GM19324 (cell line): ENCODE data around the gene AKNA.

ENCODE experiments used
- ATAC-seq: cut with Tn5 transposase; IDR thresholded peaks from one replicate; pipeline ENCODE4 v1.9.1; 2021; ENCODE audit warnings: mild to moderate bottlenecking, moderate library complexity; ENCODE audit not compliant: unreplicated experiment, low FRiP score

The AKNA gene

DNA sequence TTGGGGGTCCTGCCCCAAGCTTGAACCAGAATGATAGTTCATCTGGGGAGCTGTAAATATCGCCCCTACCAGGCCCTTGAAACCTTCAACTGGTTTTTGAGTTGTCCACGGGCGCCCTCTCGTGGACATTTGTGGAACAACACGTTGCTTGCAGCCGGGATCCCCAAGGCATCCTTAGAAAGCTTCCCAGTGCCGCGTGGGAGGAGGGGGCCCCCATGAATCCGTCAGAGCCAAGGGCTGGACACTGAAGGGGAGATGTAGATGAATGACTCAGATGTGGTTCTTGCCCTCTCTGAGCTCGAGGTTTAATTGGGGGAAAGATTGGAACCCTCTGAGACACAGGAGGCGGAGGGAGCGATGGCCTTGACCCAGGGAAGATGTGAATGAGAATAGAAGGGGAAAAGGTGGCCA lies 96.7 kb downstream of the AKNA start:
- no peak for ATAC-seq

- no peak for ATAC-seq
These were observed 97.2 kb downstream of the AKNA start for GRCh38 chr9:114290561-114290986.

DNA sequence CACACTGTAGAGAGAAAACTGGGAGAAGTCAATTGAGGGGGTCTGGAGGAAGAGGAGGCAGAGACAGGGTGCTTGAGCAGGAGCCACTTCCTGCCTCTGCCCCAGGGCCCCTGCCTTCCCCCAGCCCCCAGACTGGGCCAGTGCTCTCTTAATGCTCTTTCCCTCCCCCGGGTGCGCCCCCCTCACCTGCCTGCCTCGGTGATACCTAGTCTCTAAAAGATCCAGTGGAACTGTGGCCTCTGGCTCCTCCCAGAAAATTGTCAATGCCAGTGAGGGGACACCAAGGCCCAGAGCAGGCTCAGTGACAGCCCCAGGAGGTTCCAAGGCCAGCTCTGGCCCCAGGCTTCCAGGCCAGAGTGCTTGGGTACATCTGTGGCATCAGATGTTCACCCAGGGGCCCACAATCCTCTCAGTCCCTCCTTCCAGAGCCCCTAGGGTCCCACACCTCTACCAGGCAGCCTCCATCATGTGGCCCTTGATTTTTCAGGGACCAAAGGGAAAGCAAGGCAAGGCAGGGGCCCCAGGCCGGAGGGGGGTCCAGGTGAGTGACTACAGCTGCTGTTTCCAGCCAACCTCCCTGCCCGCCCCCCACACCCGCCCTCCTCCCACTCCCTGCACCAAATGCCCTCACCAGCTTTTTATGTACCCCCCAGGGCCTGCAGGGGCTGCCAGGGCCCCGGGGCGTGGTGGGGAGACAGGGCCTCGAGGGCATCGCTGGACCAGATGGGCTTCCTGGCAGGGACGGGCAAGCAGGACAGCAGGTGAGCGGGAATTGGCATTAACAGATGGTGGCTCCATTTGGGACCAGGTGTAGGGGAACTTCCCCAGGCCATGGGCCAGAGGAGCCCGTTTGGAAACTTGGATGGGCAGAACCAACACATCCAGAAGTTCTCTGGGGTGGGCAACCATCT lies 98.0 kb downstream of the AKNA start:
- no peak for ATAC-seq

GRCh38 chr9:114289106-114289505 lies 98.7 kb downstream of the AKNA start:
- ATAC-seq: no peak

- ATAC-seq: no peak
These were observed 99.3 kb downstream of the AKNA start for GRCh38 chr9:114288193-114289091.

GRCh38 chr9:114287763-114288192 lies 100.0 kb downstream of the AKNA start:
- ATAC-seq: no peak

DNA sequence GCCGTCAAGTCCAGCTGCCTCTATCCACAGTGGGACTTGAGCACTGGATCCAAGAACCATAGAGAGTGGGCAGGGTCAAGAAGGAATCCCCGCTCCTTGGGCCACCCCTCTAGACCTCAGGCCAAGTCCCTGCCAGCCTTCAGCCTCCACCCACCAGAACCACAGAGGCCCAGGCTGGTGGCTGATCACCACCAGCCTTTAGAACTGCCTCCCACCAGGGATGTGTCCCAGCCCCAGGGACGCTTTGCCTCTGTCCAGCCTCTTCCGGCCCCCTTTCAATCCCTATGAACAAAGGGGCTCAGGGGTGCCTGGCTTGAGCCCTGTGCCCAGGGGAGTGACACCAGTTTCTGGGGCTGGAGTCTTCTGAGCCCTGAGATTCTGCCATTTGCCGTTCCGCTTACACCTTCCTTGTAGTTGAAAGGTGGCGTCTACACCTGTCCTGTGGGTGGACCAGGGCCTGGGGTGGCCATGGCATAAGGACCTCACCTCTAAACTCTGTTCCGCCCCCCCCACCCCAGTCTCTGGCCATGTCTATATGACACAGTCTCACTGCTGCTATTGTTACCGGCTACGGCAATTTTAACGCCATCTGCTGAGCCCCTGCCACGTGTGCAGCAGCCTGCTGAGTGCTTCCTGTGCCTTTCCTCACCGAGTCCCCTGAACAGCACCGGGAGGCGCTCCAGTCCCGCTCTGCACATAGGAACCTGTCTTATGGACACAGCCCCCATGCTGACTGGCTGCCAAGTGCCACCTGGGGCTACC lies 100.6 kb downstream of the AKNA start:
- ATAC-seq: no peak

DNA sequence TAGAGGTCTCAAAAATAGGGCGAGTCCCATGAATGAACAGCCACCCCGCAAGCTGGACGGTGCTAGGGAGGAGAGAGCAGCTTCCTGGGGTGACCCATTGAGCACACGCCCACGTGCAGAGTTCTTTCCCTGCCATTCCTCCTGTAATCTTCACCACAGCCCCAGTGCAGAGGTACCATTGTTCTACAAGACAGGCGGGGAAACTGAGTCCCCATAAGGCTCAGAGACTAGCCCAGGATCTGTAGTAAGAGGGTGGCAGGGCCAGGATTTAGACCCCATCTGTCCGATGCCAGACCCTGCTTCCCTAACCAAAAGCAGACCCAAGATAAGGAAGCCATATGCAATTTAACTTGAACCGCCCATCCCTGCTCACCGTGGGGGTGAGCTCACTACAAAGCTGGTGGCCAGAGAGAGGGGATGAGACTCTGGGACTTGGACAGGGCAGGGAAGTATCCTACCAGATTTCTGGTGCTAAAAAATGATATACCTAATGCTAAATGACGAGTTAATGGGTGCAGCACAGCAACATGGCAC lies 101.6 kb downstream of the AKNA start:
- no peak for ATAC-seq

GRCh38 chr9:114285166-114285867 lies 102.5 kb downstream of the AKNA start:
- no peak for ATAC-seq

DNA sequence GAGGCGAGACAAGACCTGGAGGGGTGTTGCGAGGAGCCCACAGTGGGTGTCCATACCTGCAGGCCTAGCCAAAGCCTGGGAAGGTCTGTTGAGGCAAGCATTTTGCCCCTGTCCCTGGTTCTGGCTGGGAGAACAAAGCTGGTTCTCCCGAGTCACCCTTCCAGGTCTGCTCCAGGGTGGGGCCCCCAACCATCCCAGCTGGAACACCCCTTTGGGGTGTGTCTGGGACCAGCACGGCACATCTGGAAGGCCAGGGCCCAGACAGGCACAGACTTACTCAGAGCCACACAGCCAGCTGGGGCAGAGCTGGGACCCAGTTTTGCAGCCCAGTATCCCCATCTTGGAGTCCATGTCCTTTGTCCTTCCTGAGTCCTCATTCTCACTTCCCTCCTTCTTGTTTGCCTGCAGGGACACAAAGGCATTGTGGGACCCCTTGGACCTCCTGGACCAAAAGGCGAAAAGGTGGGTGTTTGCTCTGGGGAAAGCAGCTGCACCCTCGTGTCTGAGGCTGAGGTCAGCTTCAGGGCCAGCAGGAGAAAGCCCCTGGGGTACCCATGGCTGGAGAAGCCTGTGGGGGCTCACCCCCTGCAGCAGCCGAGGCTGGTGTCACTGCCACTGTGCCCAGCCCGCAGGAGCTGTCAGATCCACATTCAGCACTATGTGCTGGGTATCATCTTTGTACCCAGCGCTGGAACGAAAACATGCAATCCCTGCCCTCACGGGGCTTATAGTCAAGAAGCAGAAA lies 103.3 kb downstream of the AKNA start:
- ATAC-seq: no peak
